NCI-H2081 (cell line): ENCODE measurements around the gene LRRC8C.
"Not testable (repeated sequence)": the region's sequence is repeated elsewhere in the genome, so short reads cannot be mapped to it uniquely, and the experiment has no call there.

Source experiments
- DNase-seq, 2 experiments: peaks; one replicate each; lab custom pipeline; 2025; lab: John Stamatoyannopoulos, UW

LRRC8C gene

GRCh38 chr1:89704014-89704413 lies 71.1 kb downstream of the LRRC8C start:
- DNase-seq: no peak

GRCh38 chr1:89704885-89705284 lies 72.0 kb downstream of the LRRC8C start:
- not testable (repeated sequence) for DNase-seq

- no peak for DNase-seq
Measured at GRCh38 chr1:89705901-89706699, 73.2 kb downstream of the LRRC8C start.

GRCh38 chr1:89706700-89707012 lies 73.7 kb downstream of the LRRC8C start:
- DNase-seq: no peak

- no peak for DNase-seq
Measured at GRCh38 chr1:89708751-89709375, 75.9 kb downstream of the LRRC8C start.

- DNase-seq: no peak
Measured at GRCh38 chr1:89710498-89711139, 77.7 kb downstream of the LRRC8C start.

- DNase-seq: no peak
Measured at GRCh38 chr1:89711140-89711778, 78.3 kb downstream of the LRRC8C start.

- DNase-seq: no peak
Measured at GRCh38 chr1:89712420-89712819, 79.5 kb downstream of the LRRC8C start.

GRCh38 chr1:89715677-89716076 lies 82.8 kb downstream of the LRRC8C start:
- no peak for DNase-seq

GRCh38 chr1:89719502-89720306 lies 86.8 kb downstream of the LRRC8C start:
- DNase-seq: peak; percentile 5 to 71

- no peak for DNase-seq
Measured at GRCh38 chr1:89720839-89721238, 87.9 kb downstream of the LRRC8C start.

- no peak for DNase-seq
Measured at GRCh38 chr1:89721351-89721750, 88.4 kb downstream of the LRRC8C start.

- DNase-seq: no peak
Measured at GRCh38 chr1:89723144-89723543, 90.2 kb downstream of the LRRC8C start.

GRCh38 chr1:89723863-89724262 lies 90.9 kb downstream of the LRRC8C start:
- no peak for DNase-seq

GRCh38 chr1:89724369-89725010 lies 91.6 kb downstream of the LRRC8C start:
- no peak for DNase-seq

GRCh38 chr1:89725011-89725370 lies 92.1 kb downstream of the LRRC8C start:
- no peak for DNase-seq

- no peak for DNase-seq
Measured at GRCh38 chr1:89725631-89726030, 92.7 kb downstream of the LRRC8C start.

GRCh38 chr1:89727517-89728312 lies 94.8 kb downstream of the LRRC8C start:
- DNase-seq: no peak

GRCh38 chr1:89728381-89728780 lies 95.5 kb downstream of the LRRC8C start:
- no peak for DNase-seq

- no peak for DNase-seq
Measured at GRCh38 chr1:89732206-89732605, 99.3 kb downstream of the LRRC8C start.
